B cell (primary cell): Measurements from ENCODE around the gene ANAPC2. TPM values are rescaled to one million over a fixed set of nuclear protein-coding genes. Genes with fewer than 3 reads are reported as not detected.

ENCODE experiments used
- ATAC-seq: fragments of 200-7000 bp; cut with Tn5 transposase; one replicate; pipeline ENCODE4 v1.10.0; 2021; ENCODE audit warnings: low read depth, mild to moderate bottlenecking, moderate number of reproducible peaks, moderate library complexity
- CTCF ChIA-PET: fragments of 350-600 bp; sonication (Branson Sonifier 250); formaldehyde crosslinking; loops from one replicate; lab custom pipeline; 2021; ENCODE audit warnings: antibody characterized with exemption, inconsistent platforms; lab: Charles Lee
- POLR2A ChIA-PET: fragments of 350-600 bp; sonication (Branson Sonifier 250); formaldehyde crosslinking; loops from one replicate; lab custom pipeline; 2021; ENCODE audit warnings: antibody characterized with exemption; lab: Charles Lee
- DNase-seq: peaks from one replicate; pipeline ENCODE4 v3.0.0; 2013
- H2AFZ ChIP-seq: 2 replicates; pipeline ENCODE4 v1.6.1; 2012; ENCODE audit warnings: mild to moderate bottlenecking, low read depth, low read length; ENCODE audit not compliant: insufficient read depth, poor library complexity, severe bottlenecking
- H3K27ac ChIP-seq, 2 donors: 1 replicate in 1 of 2; 2 replicates in 1 of 2; pipeline ENCODE4 v1.5.1; 2012 to 2013; ENCODE audit warnings: low read length in 2 of 2, mild to moderate bottlenecking in 2 of 2, moderate library complexity in 1 of 2
- H3K27me3 ChIP-seq, 4 experiments: fragments of 200-600 bp in 1 of 4; sonication (generic) in 1 of 4; replicated peaks in 1 of 4; 1 replicate in 2 of 4; 2 replicates in 2 of 4; pipeline versions ENCODE4 v1.6.1 to v1.7.0; 2013 to 2016; ENCODE audit warnings: low read length in 3 of 4, mild to moderate bottlenecking in 2 of 4, mixed read lengths in 1 of 4, moderate library complexity in 1 of 4; ENCODE audit not compliant: insufficient read depth in 4 of 4, control insufficient read depth in 3 of 4; ENCODE audit errors: control extremely low read depth in 1 of 4
- H3K36me3 ChIP-seq, 2 experiments: replicated peaks in 1 of 2; 1 replicate in 1 of 2; 2 replicates in 1 of 2; pipeline versions ENCODE4 v1.6.1 to v1.7.1; 2013; ENCODE audit warnings: low read length in 1 of 2; ENCODE audit not compliant: insufficient read depth in 2 of 2, control insufficient read depth in 1 of 2; ENCODE audit errors: control extremely low read depth in 1 of 2, extremely low read depth in 1 of 2
- H3K4me1 ChIP-seq, 2 donors: fragments of 200-600 bp in 1 of 2; sonication (generic) in 1 of 2; 1 replicate in 1 of 2; 2 replicates in 1 of 2; pipeline versions ENCODE4 v1.5.1 to v1.6.1; 2013 to 2017; ENCODE audit warnings: low read length in 2 of 2; ENCODE audit not compliant: control insufficient read depth in 2 of 2, insufficient read depth in 2 of 2
- H3K4me2 ChIP-seq: replicated peaks from 2 replicates; pipeline ENCODE3; 2012; ENCODE audit warnings: mild to moderate bottlenecking, low read depth, low read length; ENCODE audit not compliant: poor library complexity, severe bottlenecking
- H3K4me3 ChIP-seq, 5 experiments: fragments of 200-600 bp in 1 of 5; sonication (generic) in 1 of 5; 1 replicate in 3 of 5; 2 replicates in 2 of 5; pipeline versions ENCODE4 v1.5.1 to v1.7.0; 2011 to 2016; ENCODE audit warnings: low read length in 4 of 5, mild to moderate bottlenecking in 4 of 5, low read depth in 2 of 5, control low read depth in 1 of 5, moderate library complexity in 1 of 5; ENCODE audit not compliant: insufficient read depth in 1 of 5; ENCODE audit errors: control extremely low read depth in 1 of 5, extremely low read depth in 1 of 5
- H3K79me2 ChIP-seq: fragments of 200-600 bp; sonication (generic); one replicate; pipeline ENCODE4 v1.6.0; 2016; ENCODE audit warnings: low read length; ENCODE audit not compliant: control insufficient read depth, insufficient read depth
- H3K9ac ChIP-seq: fragments of 200-600 bp; sonication (generic); 2 replicates; pipeline ENCODE4 v1.6.1; 2017; ENCODE audit warnings: mild to moderate bottlenecking, low read length, moderate library complexity
- H3K9me3 ChIP-seq, 3 donors: one replicate each; pipeline versions ENCODE4 v1.6.1 to v1.7.1; 2013; ENCODE audit warnings: low read length in 2 of 3; ENCODE audit not compliant: control insufficient read depth in 2 of 3, insufficient read depth in 1 of 3; ENCODE audit errors: control extremely low read depth in 1 of 3
- H4K20me1 ChIP-seq: 2 replicates; pipeline ENCODE4 v1.6.0; 2012; ENCODE audit warnings: mild to moderate bottlenecking, low read length; ENCODE audit not compliant: insufficient read depth, control insufficient read depth, poor library complexity, severe bottlenecking
- H3K27ac Mint-ChIP-seq: one replicate; pipeline ENCODE4 v1.8.0; 2021; ENCODE audit warnings: mixed read lengths
- H3K27me3 Mint-ChIP-seq: one replicate; pipeline ENCODE4 v1.8.0; 2021; ENCODE audit warnings: mixed read lengths
- H3K4me1 Mint-ChIP-seq: one replicate; pipeline ENCODE4 v1.8.0; 2021; ENCODE audit warnings: mixed read lengths
- H3K4me3 Mint-ChIP-seq: one replicate; pipeline ENCODE4 v1.8.0; 2021; ENCODE audit warnings: mixed read lengths
- H3K9me3 Mint-ChIP-seq: one replicate; pipeline ENCODE4 v1.8.0; 2022; ENCODE audit warnings: mixed read lengths; ENCODE audit not compliant: insufficient read depth
- CTCF ChIP-seq: fragments of 200-600 bp; IDR thresholded peaks from one replicate; pipeline ENCODE4 v1.8.0; 2022; ENCODE audit warnings: antibody characterized with exemption, mild to moderate bottlenecking
- EZH2 ChIP-seq: IDR thresholded peaks from 2 replicates; pipeline ENCODE4 v1.6.1; 2012; ENCODE audit warnings: borderline replicate concordance, low read depth, mild to moderate bottlenecking, moderate library complexity, low read length; ENCODE audit not compliant: insufficient read depth, poor library complexity, severe bottlenecking
- WGBS: methylation state at CpG from one replicate; pipeline ENCODE4 v1.1.5; 2013; ENCODE audit warnings: missing lambda C conversion rate; ENCODE audit not compliant: insufficient coverage; 5-methylcytosine and 5-hydroxymethylcytosine counted together
- intact Hi-C: fragments of 100-400 bp; cut with micrococcal nuclease; formaldehyde crosslinking; loops from one replicate; pipeline ENCODE4 v1.10.0; 2022
- polyA plus RNA-seq: library from polyadenylated mRNA; depleted of rRNA; stranded (reverse); fragments of >200 nt; gene quantifications from 2 replicates; pipeline ENCODE4 v1.2.3, GENCODE V29; 2012
- total RNA-seq, 2 donors: library from RNA; stranded (reverse); fragments of 120-200 nt in 1 of 2; gene quantifications; 1 replicate in 1 of 2; 2 replicates in 1 of 2; pipeline versions ENCODE4 v1.2.3 to v1.2.4, GENCODE V29; 2013 to 2022

The ANAPC2 gene
- total and polyA plus RNA-seq, 2 donors (not counting 1 experiment from before 2014, with no cell fraction given): 121 to 127 TPM

DNA sequence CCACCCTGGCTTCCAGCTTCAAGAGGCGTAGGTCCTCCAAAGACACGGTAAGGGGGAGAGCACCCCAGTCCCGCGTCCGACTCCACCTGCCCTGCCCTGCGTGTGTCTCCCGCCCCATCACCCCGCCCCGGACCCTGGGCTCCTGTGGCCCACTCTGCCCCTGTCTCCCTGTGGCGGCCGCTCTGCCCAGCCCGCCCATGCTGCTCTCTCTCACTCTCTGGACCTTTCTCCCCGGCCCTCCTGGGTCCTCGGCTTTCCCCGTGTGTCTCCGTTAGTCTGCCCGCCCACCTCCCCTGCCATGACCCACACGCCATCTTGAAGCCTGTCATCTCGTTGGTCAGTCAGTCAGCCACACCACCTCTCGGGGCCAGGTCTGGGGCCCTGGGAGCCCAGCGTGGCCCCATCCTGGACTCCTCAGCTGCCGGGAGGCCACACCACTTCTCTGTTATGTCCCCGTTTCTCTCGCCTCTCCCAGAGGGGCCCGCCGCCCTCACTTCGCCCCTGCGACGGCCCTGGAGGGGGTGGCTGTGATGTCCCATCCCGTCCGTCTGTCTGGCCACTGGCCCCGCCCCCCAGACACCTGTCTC is 23.0 kb downstream of the ANAPC2 start:
- no peak overlapping the region for H3K27ac ChIP-seq
- no peaks in the 10 kb centered on the region for H3K36me3 ChIP-seq
- H3K4me1 Mint-ChIP-seq: peaks cover 12% of the 10 kb centered on the region
- no peak overlapping the region for H2AFZ ChIP-seq
- ChIA-PET CTCF (no interaction called here), POLR2A (no interaction called here)
- DNase-seq: no peak
- no peak overlapping the region for H3K9ac ChIP-seq
- no peak overlapping the region for H3K4me3 ChIP-seq
- no peak overlapping the region for H3K4me3 Mint-ChIP-seq
- H3K9me3 Mint-ChIP-seq: no peaks in the 10 kb centered on the region
- H3K4me1 ChIP-seq: peaks cover 12 to 46% of the 10 kb centered on the region in 2 donors
- intact Hi-C loops: no loop called here
- peaks cover 0 to 74% (median 31%) of the 10 kb centered on the region in 4 experiments for H3K27me3 ChIP-seq
- peaks cover 30% of the 10 kb centered on the region for H3K27me3 Mint-ChIP-seq
- no peaks in the 10 kb centered on the region for H3K79me2 ChIP-seq
- TF ChIP-seq CTCF (no peak), EZH2 (no peak)
- no peak overlapping the region for H3K27ac Mint-ChIP-seq
- no peak for ATAC-seq
- 93% methylated on average over 32 of the region's 32 CpGs for WGBS
- H4K20me1 ChIP-seq: no peaks in the 10 kb centered on the region
- H3K4me2 ChIP-seq: no peak overlapping the region
- peaks cover 0 to 19% (median 0%) of the 10 kb centered on the region in 3 donors for H3K9me3 ChIP-seq

DNA sequence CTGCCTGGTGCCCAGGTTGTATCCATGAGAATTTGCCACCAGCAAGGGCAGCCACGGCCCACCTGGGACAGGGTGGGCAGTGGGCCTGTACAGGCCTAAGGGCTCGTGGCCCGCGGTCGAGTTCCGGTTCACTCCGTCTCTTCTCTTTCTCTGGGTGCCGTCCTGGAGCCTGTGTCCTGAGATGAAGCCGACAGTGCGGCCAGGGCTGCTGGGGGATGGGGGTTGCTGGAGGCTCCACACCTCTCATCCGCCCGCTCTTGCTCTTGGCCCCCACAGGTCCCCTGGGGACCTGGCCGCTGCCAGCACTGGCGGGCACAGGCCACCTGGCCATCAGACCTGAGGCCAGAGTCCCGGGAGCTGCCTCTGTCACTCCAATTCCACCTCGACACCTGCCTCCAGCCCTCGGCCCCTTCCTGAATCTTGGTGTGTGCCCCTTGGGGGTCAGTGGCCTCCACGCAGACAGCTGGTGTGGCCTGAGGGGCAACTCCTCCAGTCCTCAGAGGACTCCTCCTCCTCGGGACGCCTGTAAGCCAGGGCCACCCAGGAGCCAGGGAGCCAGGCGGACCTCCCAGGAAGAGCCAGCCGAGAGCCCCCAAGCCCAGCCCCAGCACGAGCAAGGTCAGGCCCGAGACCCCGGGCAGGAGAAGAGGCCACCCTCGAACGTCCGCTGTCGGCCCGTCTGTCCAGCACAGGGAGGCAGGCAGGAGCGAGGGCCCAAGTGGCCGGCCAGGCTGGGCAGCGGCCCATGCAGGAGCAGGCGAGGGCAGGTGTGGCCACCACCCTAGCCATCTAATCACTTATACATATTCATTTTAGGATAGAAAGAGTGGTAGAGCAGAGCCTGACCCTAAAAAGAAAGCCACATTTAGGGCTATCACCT is 23.8 kb downstream of the ANAPC2 start:
- Mint-ChIP-seq H3K4me3 (no peak overlapping the region), H3K9me3 (no peaks in the 10 kb centered on the region), H3K4me1 (peaks cover 12% of the 10 kb centered on the region), H3K27ac (no peak overlapping the region), H3K27me3 (peaks cover 34% of the 10 kb centered on the region)
- ATAC-seq (no peak), DNase-seq (no peak)
- Histone ChIP-seq H3K4me1 (peaks cover 12 to 39% of the 10 kb centered on the region in 2 donors), H3K36me3 (no peaks in the 10 kb centered on the region), H2AFZ (no peak overlapping the region), H4K20me1 (no peaks in the 10 kb centered on the region), H3K27me3 (peaks cover 0 to 75% (median 28%) of the 10 kb centered on the region in 4 experiments), H3K79me2 (no peaks in the 10 kb centered on the region), H3K27ac (no peak overlapping the region), H3K9me3 (peaks cover 0 to 22% (median 0%) of the 10 kb centered on the region in 3 donors), H3K4me3 (no peak overlapping the region), H3K4me2 (no peak overlapping the region), H3K9ac (no peak overlapping the region)
- TF ChIP-seq EZH2 (no peak), CTCF (no peak)
- CTCF ChIA-PET: no interaction called here
- POLR2A ChIA-PET: no interaction called here
- WGBS: 92% methylated on average over 26 of the region's 34 CpGs
- intact Hi-C loops: no loop called here
